GM12892 (cell line): ENCODE data around the gene CCR9.

Source experiments
- POLR2A ChIP-seq: IDR thresholded peaks from 2 replicates; pipeline ENCODE4 v1.6.1; 2011; ENCODE audit warnings: low read depth, low read length, control low read depth
- POLR2AphosphoS5 ChIP-seq: IDR thresholded peaks from 2 replicates; pipeline ENCODE4 v1.6.1; 2011; ENCODE audit warnings: low read depth, low read length, control low read depth
- TAF1 ChIP-seq: IDR thresholded peaks from 2 replicates; pipeline ENCODE4 v1.6.1; 2011; ENCODE audit warnings: low read depth, mild to moderate bottlenecking, control low read depth, low read length, borderline replicate concordance

DNA sequence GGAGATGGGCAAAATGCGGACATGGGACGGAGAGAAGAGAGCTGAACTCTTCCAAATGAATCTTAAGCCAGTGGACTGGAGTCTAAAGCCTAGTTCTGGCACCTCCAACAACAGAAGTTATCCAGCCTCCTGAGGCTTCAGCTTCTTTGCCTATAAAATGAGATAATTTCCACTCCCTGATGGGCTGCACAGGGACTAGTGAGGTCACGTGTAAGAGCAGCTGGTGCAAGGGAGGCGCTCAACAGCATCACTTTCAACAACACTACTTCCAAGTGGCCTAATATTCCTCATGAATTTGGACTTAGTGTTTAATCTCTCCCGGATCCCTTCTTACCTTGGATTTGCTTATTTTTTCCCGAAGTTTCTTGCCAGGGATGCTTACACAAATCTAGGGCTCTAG lies 65.6 kb downstream of the CCR9 start:
- TF ChIP-seq POLR2AphosphoS5 (no peak), POLR2A (no peak), TAF1 (no peak)
